Measurements from ENCODE around the gene CACNA1B.
"Not testable (repeated sequence)": the region's sequence is repeated elsewhere in the genome, so short reads cannot be mapped to it uniquely, and the experiment has no call there.

The CACNA1B gene

GRCh38 chr9:137877506-137878122, at the start of gene CACNA1B:
CACNA1B (plus strand) TSS chr9:137877782; CDS start chr9:137877934, 152 bp downstream.
- not testable (repeated sequence) for DNase-seq (ENCODE audit: low spot score)

DNA sequence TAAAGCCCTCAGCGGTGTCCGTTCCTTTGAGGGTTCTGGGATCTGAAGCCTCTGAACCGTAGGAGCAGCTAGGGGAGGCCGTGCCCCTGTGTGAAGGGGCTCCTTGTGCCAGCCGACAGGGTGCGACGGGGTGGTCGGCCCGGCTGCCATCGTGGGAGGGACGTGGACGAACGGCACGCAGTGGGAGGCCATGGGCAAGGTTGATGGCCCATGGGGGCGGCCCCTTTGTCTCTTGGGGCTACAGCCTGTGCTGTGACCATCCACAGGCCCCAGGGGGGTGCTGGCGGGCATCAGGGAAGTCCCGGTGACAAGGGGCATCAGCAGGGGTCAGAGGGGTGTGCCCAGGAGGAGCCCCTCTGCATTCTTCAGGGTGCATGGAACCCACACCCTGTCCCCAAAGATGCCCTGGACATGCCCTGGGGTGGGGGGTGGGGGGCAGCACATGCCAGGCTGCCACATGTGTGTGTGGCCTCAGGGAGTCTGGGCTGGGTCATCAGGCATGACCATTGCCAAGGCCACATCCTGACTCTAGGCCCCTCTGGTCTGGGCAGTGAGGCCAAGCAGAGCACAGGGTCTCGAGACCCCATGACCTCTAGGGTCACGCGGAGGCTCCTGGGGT, 49.6 kb upstream of the CACNA1B start:
- no peak for DNase-seq (ENCODE audit: low spot score)

- no peak for DNase-seq (ENCODE audit: low spot score)
Observed at GRCh38 chr9:137828527-137829259, 48.9 kb upstream of the CACNA1B start.

GRCh38 chr9:137829260-137829996, 48.2 kb upstream of the CACNA1B start:
- DNase-seq (ENCODE audit: low spot score), result no peak

GRCh38 chr9:137832191-137832700, 45.3 kb upstream of the CACNA1B start:
- DNase-seq (ENCODE audit: low spot score), result no peak

DNA sequence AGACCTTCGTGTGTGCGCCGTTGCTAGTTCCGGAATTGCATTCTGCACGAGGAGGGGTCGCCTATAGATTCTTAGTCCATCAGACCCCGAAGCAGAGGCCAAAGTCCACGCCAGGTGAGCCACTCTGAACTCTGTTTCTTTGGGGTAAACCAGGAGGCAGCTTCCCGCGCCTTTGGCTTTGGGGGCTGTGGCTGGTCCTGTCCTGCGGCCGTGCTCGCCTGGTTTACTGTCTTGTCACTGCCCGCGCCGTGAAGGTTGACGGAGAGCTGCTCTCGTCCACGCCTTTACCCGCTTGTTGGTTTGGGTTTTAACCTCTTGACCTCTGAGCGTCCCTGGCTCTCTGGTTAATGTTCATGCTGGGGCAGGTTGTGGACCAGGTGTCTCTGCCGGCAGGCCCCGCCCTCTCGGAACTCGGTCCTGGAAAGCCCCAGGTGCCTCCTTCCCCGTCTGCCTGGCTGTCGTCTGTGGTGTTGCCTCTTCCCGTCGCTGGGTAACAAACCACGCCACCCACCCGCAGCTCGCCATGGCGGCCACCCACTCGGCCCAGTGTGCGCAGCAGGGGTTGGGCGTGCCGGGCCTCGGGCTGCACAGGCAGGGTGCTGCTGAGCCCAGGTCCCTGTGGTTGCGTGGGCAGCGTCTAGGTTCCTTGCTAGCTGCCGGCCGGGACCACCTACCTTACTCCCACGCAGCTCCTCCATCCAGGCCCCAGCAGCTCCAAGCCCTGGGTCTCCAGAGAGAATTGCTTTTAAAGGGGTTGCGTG, 44.6 kb upstream of the CACNA1B start:
- peak; percentile 21 for DNase-seq (ENCODE audit: low spot score)

GRCh38 chr9:137833721-137834613, 43.6 kb upstream of the CACNA1B start:
- no peak for DNase-seq (ENCODE audit: low spot score)

GRCh38 chr9:137834846-137835546, 42.6 kb upstream of the CACNA1B start:
- DNase-seq (ENCODE audit: low spot score), result no peak

GRCh38 chr9:137836151-137836830, 41.3 kb upstream of the CACNA1B start:
- no peak for DNase-seq (ENCODE audit: low spot score)

DNA sequence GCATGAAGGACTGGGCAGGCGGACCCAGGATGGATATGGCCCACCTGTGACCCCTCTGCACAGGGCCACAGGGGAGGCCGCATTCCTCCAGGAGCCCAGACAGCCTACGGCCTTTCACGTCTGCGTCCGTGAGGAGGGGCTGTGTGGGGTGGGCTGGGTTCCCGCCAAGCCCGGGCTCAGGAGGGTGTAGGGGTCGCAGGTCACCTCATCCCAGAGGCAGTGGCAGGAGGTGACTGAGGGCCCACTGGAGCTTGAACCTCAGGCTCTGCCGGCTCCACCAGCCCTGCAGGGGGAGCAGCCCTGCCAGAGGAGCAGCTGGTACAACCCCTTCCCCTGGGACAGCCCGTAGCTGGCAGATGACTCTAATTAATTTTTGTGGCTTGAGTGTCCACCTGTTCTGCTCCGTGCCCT, 40.7 kb upstream of the CACNA1B start:
- DNase-seq (ENCODE audit: low spot score), result no peak

- no peak for DNase-seq (ENCODE audit: low spot score)
Observed at GRCh38 chr9:137837345-137838278, 40.0 kb upstream of the CACNA1B start.

GRCh38 chr9:137838576-137838975, 39.0 kb upstream of the CACNA1B start:
- no peak for DNase-seq (ENCODE audit: low spot score)

DNA sequence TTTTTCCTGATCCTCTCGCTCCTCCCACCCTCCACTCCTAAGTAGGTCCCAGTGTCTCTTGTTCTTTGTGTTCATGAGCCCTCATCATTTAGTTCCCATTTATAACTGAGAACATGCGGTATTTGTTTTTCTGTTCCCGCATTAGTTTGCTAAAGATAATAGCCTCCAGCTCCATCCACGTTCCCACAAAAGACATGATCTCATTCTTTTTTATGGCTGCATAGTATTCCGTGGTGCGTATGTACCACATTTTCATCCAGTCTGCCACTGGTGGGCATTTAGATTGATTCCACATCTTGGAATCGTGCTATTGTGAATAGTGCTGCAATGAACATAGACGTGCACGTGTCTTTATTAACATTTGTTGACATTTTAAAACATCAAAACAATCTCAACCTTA, 34.2 kb upstream of the CACNA1B start:
- DNase-seq (ENCODE audit: low spot score), result no peak

DNA sequence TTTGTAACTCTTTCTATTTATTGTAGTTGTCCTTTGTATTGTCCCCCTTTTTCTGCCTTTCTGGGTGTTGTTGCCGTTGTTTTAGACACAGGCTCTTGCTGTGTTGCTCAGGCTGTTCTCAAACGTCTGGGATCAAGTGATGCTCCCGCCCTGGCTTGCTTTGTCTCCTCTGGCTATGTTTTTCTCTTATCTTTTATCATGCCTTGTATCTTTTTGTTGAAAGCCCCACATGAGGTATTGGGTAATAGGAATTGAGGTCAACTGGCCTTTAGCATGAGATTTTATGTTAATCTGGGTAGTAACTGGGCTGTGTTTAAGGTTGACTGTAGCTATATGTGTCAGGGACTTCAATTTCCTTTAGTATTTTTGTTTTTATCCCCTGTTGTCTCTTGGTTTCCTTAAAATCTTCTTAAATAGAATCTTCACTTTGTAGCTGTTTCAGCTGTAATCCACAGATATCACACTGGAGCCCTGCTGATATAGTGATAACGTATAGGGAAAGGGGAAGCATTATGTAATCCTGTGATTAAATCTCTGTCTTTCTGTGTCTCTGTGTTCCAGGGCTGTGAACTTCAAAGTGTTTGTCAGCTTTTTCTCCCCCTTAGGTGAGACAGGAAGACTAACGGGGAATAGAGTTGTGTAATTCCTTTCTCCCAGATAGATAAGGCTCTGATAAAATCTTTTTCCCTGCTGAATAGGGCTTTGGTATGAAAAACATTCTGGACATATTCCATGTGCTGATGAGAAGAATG, 25.9 kb upstream of the CACNA1B start:
- DNase-seq (ENCODE audit: low spot score), result no peak

DNA sequence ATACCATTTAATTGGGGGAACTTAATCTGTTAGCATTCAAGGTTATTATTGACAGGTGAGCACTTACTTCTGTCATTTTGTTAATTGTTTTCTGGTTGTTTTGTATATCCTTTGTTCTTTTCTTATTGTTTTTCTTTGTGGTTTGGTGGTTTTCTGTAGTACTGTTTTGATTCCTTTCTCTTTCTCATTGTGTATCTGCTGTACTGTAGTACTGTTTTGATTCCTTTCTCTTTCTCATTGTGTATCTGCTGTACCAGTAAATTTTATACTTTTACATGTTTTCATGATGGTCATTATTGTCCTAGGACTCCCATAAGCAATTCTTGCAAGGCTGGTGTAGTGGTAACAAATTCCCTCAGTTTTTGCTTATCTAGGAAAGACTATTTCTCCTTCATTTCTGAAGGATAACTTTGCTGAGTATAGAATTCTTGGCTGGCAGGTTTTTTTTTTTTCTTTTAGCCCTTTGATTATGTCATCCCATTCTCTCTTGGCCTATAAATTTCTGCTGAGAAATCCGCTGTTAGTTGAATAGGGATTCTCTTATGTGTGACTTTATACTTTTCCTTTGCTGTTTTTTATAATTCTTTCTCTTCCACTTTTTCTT, 24.1 kb upstream of the CACNA1B start:
- DNase-seq (ENCODE audit: low spot score), result no peak

DNA sequence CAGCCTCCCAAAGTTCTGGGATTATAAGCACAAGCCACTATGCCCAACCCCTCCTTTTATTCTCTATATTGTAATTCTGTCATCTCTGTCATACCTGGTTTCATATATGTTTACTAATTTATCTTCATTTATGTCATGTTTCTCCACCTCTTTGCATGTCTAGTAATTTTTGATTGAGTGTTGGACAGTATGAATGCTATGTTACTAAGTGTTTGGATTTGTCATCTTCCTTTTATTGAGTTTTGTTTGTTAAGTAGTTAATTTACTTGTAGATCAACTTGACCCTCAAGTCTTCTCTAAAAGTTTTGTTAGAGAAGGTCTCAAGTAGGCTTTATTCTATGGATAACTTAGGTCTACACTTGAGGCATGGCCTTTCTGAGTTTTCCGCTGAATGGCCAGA, 17.2 kb upstream of the CACNA1B start:
- DNase-seq (ENCODE audit: low spot score), result no peak

- DNase-seq (ENCODE audit: low spot score), result no peak
Observed at GRCh38 chr9:137865581-137866145, 11.9 kb upstream of the CACNA1B start.
